A549 (cell line): ENCODE data around the gene ZBP1.

ENCODE experiments used
- CEBPB ChIP-seq, 2 experiments: fragments of >200 bp in 1 of 2; sonication (Bioruptor Twin) in 1 of 2; formaldehyde crosslinking in 1 of 2; IDR thresholded peaks; 2 replicates each; pipeline ENCODE4 v1.6.1; 2012 to 2016
- MAZ ChIP-seq: fragments of 150-350 bp; IDR thresholded peaks from 2 replicates; pipeline ENCODE4 v1.6.1; 2014; ENCODE audit warnings: antibody characterized with exemption, low read depth, low read length, borderline replicate concordance
- NPAS2 ChIP-seq: fragments of 250-450 bp; sonication (Bioruptor Pico); IDR thresholded peaks from 2 replicates; pipeline ENCODE4 v1.8.0; 2022; ENCODE audit warnings: mild to moderate bottlenecking, moderate library complexity, borderline replicate concordance
- POLR2A ChIP-seq: IDR thresholded peaks from 2 replicates; pipeline ENCODE4 v1.6.1; 2012; ENCODE audit warnings: mild to moderate bottlenecking, low read length
- RAD21 ChIP-seq, 2 experiments: fragments of >200 bp in 1 of 2; sonication (Bioruptor Twin) in 1 of 2; formaldehyde crosslinking in 1 of 2; IDR thresholded peaks in 1 of 2; conservative IDR thresholded peaks in 1 of 2; 2 replicates in 1 of 2; 3 replicates in 1 of 2; pipeline ENCODE4 v1.6.1; 2012 to 2018; ENCODE audit warnings: inconsistent platforms in 1 of 2
- ZFP36 ChIP-seq: fragments of 450-650 bp; IDR thresholded peaks from 2 replicates; pipeline ENCODE4 v1.6.1; 2014; ENCODE audit warnings: borderline replicate concordance; ENCODE audit not compliant: partially characterized antibody
- TF ChIP-seq, protein P1 (sequence below): fragments of >200 bp; sonication (Bioruptor Twin); formaldehyde crosslinking; IDR thresholded peaks from 3 replicates; pipeline ENCODE4 v1.5.1; 2016

DNA sequence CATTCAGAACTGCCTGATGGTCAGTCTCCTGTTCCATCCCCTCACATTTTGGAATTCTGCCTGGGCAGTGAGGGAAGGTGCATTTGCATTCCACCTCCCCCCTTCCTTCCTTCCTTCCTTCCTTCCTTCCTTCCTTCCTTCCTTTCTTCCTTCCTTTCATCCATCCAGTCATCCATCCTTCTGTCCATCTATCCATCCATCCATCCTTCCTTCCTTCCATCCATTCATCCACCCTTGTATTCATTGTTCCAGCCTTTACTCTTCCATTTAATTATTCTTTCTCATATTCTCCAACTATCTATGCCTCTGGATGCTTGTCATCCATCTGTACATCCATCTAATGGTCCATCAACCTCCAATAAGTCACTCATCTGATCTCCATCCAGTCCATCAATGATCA, 45.3 kb downstream of the ZBP1 start:
- TF ChIP-seq POLR2A (no peak), RAD21 (conservative IDR thresholded peaks at IDR 0.05 in 1 of 2, IDR thresholded peaks at IDR 0.05 in 1 of 2) (no peak), ZFP36 (no peak), MAZ (no peak), NPAS2 (CRISPR knock-in tag) (no peak), CEBPB (IDR thresholded peaks at IDR 0.05) (no peak)
- TF ChIP-seq, protein P1, sequence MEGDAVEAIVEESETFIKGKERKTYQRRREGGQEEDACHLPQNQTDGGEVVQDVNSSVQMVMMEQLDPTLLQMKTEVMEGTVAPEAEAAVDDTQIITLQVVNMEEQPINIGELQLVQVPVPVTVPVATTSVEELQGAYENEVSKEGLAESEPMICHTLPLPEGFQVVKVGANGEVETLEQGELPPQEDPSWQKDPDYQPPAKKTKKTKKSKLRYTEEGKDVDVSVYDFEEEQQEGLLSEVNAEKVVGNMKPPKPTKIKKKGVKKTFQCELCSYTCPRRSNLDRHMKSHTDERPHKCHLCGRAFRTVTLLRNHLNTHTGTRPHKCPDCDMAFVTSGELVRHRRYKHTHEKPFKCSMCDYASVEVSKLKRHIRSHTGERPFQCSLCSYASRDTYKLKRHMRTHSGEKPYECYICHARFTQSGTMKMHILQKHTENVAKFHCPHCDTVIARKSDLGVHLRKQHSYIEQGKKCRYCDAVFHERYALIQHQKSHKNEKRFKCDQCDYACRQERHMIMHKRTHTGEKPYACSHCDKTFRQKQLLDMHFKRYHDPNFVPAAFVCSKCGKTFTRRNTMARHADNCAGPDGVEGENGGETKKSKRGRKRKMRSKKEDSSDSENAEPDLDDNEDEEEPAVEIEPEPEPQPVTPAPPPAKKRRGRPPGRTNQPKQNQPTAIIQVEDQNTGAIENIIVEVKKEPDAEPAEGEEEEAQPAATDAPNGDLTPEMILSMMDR = no peak
